Panc1 (cell line): ENCODE results near the gene SPNS3. TPM values are rescaled to one million over a fixed set of nuclear protein-coding genes. Genes with fewer than 3 reads are reported as not detected.

Experiments
- ATAC-seq: fragments of 200-7000 bp; cut with Tn5 transposase; 2 replicates; pipeline ENCODE4 v1.9.1; 2020; ENCODE audit warnings: mild to moderate bottlenecking, moderate library complexity
- BruUV-seq: library from RNA; stranded (reverse); fragments of 400-500 nt; replicated peaks from 2 replicates; lab custom pipeline; 2021; lab: Mats Ljungman, UMichigan
- CTCF ChIA-PET: fragments of 300-600 bp; sonication (Branson Sonifier 250); formaldehyde crosslinking; loops from one replicate; lab custom pipeline; 2022; ENCODE audit warnings: antibody characterized with exemption; lab: Charles Lee
- POLR2A ChIA-PET: fragments of 300-600 bp; sonication (Branson Sonifier 250); formaldehyde crosslinking; loops from one replicate; lab custom pipeline; 2022; ENCODE audit warnings: antibody characterized with exemption; lab: Charles Lee
- DNase-seq: peaks from one replicate; pipeline ENCODE4 v3.0.0-alpha.2; 2010; ENCODE audit warnings: low read depth, low spot score
- H3K27ac ChIP-seq: 2 replicates; pipeline ENCODE4 v1.5.1; 2011; ENCODE audit warnings: mild to moderate bottlenecking, low read length, inconsistent platforms
- H3K27me3 ChIP-seq: fragments of 200-500 bp; sonication (Bioruptor generic); 2 replicates; pipeline ENCODE4 v1.6.0; 2014; ENCODE audit warnings: low read length, inconsistent platforms; ENCODE audit not compliant: control insufficient read depth, insufficient read depth
- H3K36me3 ChIP-seq: fragments of 200-500 bp; sonication (Bioruptor generic); 2 replicates; pipeline ENCODE4 v1.5.1; 2014; ENCODE audit warnings: inconsistent platforms, mild to moderate bottlenecking, low read length, moderate library complexity; ENCODE audit not compliant: control insufficient read depth, insufficient read depth
- H3K4me1 ChIP-seq: 2 replicates; pipeline ENCODE4 v1.5.1; 2011; ENCODE audit warnings: inconsistent platforms, mild to moderate bottlenecking, low read length, moderate library complexity; ENCODE audit not compliant: control insufficient read depth, insufficient read depth
- H3K4me3 ChIP-seq, 2 experiments: 2 replicates each; pipeline ENCODE4 v1.5.1; 2011 to 2012; ENCODE audit warnings: low read depth in 2 of 2, low read length in 2 of 2, mild to moderate bottlenecking in 2 of 2, inconsistent platforms in 1 of 2, moderate library complexity in 1 of 2
- H3K9me3 ChIP-seq: fragments of 200-500 bp; sonication (Bioruptor generic); 2 replicates; pipeline ENCODE4 v1.5.1; 2014; ENCODE audit warnings: low read depth, mild to moderate bottlenecking, inconsistent platforms, low read length, moderate library complexity; ENCODE audit not compliant: control insufficient read depth, insufficient read depth
- POLR2AphosphoS5 ChIP-seq: IDR thresholded peaks from 2 replicates; pipeline ENCODE4 v1.6.1; 2012; ENCODE audit warnings: mild to moderate bottlenecking, low read depth, low read length, moderate library complexity
- SIN3A ChIP-seq: IDR thresholded peaks from 2 replicates; pipeline ENCODE4 v1.6.1; 2012; ENCODE audit warnings: low read depth, mild to moderate bottlenecking, low read length, moderate library complexity, borderline replicate concordance; ENCODE audit not compliant: insufficient read depth
- TCF7L2 ChIP-seq: IDR thresholded peaks from 2 replicates; pipeline ENCODE4 v1.6.1; 2011; ENCODE audit warnings: mild to moderate bottlenecking, low read depth, low read length, inconsistent platforms
- in situ Hi-C: cut with HindIII; loops from 2 replicates; pipeline ENCODE4 v1.10.0; 2016; ENCODE audit warnings: low sequenced_read_pairs, low pct_unique_long_range_greater_than_20kb
- intact Hi-C: fragments of 100-400 bp; cut with micrococcal nuclease; formaldehyde crosslinking; loops from one replicate; pipeline ENCODE4 v1.10.0; 2022; ENCODE audit not compliant: unreplicated experiment
- total RNA-seq: library from RNA; stranded (reverse); gene quantifications from one replicate; pipeline ENCODE4 v1.2.1, GENCODE V29; 2021; ENCODE audit not compliant: unreplicated experiment
- TF ChIP-seq, protein P1 (sequence below): fragments of 450-650 bp; IDR thresholded peaks from 2 replicates; pipeline ENCODE4 v1.5.1; 2017; ENCODE audit warnings: mild to moderate bottlenecking
- TF ChIP-seq, protein P2 (sequence below), 2 experiments: IDR thresholded peaks; 2 replicates each; pipeline ENCODE4 v1.6.1; 2011 to 2012; ENCODE audit warnings: low read depth in 2 of 2, control low read depth in 1 of 2, low read length in 1 of 2, mild to moderate bottlenecking in 1 of 2, moderate library complexity in 1 of 2; ENCODE audit not compliant: insufficient read depth in 1 of 2

Gene SPNS3
- total RNA-seq, 1 experiment from 2014 or later, result 0.10 TPM

DNA sequence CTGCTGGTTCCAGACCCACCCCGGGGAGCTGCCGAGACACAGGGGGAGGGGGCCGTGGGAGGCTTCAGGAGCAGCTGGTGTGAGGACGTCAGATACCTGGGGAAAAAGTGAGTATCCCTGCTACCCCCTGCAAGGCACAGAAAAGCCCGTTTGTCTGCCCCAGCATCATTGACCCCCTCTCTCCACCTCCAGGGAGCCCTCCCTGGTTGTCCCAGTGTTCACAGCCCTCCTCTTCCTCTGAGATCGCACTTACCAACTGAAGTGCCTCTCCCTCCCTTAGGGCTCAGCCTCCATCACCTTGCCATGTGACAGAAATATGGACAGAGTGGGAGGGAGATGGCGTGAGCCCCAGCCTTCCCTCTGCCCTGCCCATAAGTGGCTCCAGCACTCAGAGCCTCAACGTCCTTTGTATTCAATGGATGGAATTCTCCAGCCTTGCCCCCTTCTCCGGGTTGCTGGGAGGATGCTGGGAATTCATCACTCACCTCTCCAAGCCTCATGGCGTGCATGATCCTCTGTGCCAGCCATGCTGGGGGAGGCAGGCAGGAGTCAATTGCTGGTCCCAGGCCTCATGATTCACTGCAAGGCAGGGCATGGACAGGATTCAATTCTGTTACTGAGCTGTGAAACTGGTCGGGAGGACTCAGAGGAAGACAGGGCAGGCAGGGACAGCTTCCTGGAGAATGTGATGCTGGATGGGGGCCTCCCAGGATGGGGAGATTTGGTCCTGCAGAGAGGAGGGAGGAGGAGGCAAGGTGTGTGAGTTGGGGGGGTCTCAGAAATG, 14.6 kb downstream of the SPNS3 start:
- no peak for TF ChIP-seq TCF7L2
- TF ChIP-seq SIN3A, result no peak
- TF ChIP-seq POLR2AphosphoS5, result no peak
- TF ChIP-seq, protein P1, sequence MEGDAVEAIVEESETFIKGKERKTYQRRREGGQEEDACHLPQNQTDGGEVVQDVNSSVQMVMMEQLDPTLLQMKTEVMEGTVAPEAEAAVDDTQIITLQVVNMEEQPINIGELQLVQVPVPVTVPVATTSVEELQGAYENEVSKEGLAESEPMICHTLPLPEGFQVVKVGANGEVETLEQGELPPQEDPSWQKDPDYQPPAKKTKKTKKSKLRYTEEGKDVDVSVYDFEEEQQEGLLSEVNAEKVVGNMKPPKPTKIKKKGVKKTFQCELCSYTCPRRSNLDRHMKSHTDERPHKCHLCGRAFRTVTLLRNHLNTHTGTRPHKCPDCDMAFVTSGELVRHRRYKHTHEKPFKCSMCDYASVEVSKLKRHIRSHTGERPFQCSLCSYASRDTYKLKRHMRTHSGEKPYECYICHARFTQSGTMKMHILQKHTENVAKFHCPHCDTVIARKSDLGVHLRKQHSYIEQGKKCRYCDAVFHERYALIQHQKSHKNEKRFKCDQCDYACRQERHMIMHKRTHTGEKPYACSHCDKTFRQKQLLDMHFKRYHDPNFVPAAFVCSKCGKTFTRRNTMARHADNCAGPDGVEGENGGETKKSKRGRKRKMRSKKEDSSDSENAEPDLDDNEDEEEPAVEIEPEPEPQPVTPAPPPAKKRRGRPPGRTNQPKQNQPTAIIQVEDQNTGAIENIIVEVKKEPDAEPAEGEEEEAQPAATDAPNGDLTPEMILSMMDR, result no peak
- TF ChIP-seq, protein P2, sequence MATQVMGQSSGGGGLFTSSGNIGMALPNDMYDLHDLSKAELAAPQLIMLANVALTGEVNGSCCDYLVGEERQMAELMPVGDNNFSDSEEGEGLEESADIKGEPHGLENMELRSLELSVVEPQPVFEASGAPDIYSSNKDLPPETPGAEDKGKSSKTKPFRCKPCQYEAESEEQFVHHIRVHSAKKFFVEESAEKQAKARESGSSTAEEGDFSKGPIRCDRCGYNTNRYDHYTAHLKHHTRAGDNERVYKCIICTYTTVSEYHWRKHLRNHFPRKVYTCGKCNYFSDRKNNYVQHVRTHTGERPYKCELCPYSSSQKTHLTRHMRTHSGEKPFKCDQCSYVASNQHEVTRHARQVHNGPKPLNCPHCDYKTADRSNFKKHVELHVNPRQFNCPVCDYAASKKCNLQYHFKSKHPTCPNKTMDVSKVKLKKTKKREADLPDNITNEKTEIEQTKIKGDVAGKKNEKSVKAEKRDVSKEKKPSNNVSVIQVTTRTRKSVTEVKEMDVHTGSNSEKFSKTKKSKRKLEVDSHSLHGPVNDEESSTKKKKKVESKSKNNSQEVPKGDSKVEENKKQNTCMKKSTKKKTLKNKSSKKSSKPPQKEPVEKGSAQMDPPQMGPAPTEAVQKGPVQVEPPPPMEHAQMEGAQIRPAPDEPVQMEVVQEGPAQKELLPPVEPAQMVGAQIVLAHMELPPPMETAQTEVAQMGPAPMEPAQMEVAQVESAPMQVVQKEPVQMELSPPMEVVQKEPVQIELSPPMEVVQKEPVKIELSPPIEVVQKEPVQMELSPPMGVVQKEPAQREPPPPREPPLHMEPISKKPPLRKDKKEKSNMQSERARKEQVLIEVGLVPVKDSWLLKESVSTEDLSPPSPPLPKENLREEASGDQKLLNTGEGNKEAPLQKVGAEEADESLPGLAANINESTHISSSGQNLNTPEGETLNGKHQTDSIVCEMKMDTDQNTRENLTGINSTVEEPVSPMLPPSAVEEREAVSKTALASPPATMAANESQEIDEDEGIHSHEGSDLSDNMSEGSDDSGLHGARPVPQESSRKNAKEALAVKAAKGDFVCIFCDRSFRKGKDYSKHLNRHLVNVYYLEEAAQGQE (IDR thresholded peaks at IDR 0.05; ENCODE audit: insufficient read depth in 1 of 2, low read depth in 2 of 2, low read length in 1 of 2), result no peak
- Histone ChIP-seq H3K9me3 (no peaks in the 10 kb centered on the region), H3K27ac (no peak overlapping the region), H3K27me3 (no peaks in the 10 kb centered on the region), H3K4me1 (peaks cover 3% of the 10 kb centered on the region), H3K36me3 (no peaks in the 10 kb centered on the region), H3K4me3 (no peak overlapping the region)
- intact Hi-C loops, result no loop called here
- no TSS peak for BruUV-seq
- ChIA-PET POLR2A (no interaction called here), CTCF (no interaction called here)
- DNase-seq, result no peak
- in situ Hi-C loops, result no loop called here
- no peak for ATAC-seq

DNA sequence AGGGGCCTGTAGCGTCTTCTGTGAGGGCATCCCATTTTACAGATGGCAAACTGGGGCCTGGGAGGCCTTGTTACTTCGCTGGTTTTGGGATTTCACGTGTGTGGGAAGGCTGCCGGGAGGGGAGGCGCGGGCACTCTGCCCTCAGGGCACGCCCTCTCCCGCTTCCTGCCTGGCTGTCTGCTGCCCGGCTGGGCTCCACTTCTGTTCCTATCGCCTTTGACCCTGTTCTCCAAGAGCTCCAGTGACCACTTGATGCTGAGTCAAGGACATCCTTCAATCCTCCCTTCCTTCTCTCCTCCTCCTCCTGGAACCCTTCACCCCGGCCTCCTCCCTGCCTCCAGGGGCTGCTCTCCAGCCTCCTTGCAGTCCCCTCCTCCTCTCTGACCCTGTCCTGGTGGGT, 16.0 kb downstream of the SPNS3 start:
- Histone ChIP-seq H3K36me3 (no peaks in the 10 kb centered on the region), H3K9me3 (no peaks in the 10 kb centered on the region), H3K4me3 (no peak overlapping the region), H3K4me1 (peaks cover 3% of the 10 kb centered on the region), H3K27ac (no peak overlapping the region), H3K27me3 (no peaks in the 10 kb centered on the region)
- ChIA-PET CTCF (no interaction called here), POLR2A (no interaction called here)
- ATAC-seq, result 0 out of 2 replicates have a peak, but pooled peaks have one; percentile 35
- DNase-seq, result no peak
- no TSS peak for BruUV-seq
- intact Hi-C loops (no loop called here), in situ Hi-C loops (no loop called here)
- TF ChIP-seq, protein P1, result no peak
- TF ChIP-seq TCF7L2 (no peak), POLR2AphosphoS5 (no peak), SIN3A (no peak)
- TF ChIP-seq, protein P2 (IDR thresholded peaks at IDR 0.05; ENCODE audit: insufficient read depth in 1 of 2, low read depth in 2 of 2, low read length in 1 of 2), result no peak
